ENCODE data around the gene DXO. TPM values are rescaled to one million over a fixed set of nuclear protein-coding genes. Genes with fewer than 3 reads are reported as not detected.
A peak's percentile ranks its signal among the peaks of the same experiment; 100 is the strongest.

Gene DXO
- total RNA-seq, 1 experiment from 2014 or later, result 16.4 TPM

DNA sequence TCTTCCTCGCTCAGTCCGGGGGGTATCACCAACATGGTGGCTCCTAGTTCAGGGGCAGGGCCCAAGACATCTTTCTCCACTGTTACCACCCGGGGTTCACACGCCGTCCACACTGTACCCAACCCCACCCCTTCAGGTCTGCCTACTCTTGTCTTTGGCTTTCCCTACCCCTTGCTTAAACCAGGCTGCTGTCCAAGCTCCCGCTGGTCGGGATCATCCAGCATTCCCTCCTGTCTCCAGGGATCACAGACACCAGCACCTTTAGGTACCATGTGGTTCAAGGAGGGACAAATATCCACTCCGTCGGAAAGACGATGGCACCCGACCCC lies 13.6 kb downstream of the DXO start:
- ChIA-PET RAD21 (ENCODE audit: low non-redundant PET in 1 of 2, low total read pairs in 2 of 2, uncharacterized antibody in 2 of 2, unreplicated experiment in 2 of 2) (interaction anchor here (0.5 to 1.5 kb wide), 2 partner anchors 13 to 128 kb away, joined by 4 to 7 read pairs; partner anchors contain the start of gene DXO (in 1 of the 2)), POLR2A (interaction anchor here (1.2 to 1.8 kb wide), 2 partner anchors 10 to 13 kb away, joined by 3 to 9 read pairs; partner anchors contain the start of gene DXO), CTCF (no interaction called here)
- no peak overlapping the region for H2AFZ ChIP-seq (ENCODE audit: low read depth, low read length, poor library complexity, severe bottlenecking)
- no peaks in the 10 kb centered on the region for H3K9me2 ChIP-seq (ENCODE audit: insufficient read depth)
- peak overlapping the region; percentile 76 for H3K27ac ChIP-seq (ENCODE audit: low read depth, low read length)
- peaks cover 41% of the 10 kb centered on the region for H3K79me2 ChIP-seq (ENCODE audit: insufficient read depth, low read length)
- peaks cover 14 to 17% of the 10 kb centered on the region in 2 experiments for H3K4me1 ChIP-seq (ENCODE audit: control insufficient read depth in 1 of 2, insufficient read depth in 2 of 2, low read length in 2 of 2)
- intact Hi-C loops (cut with micrococcal nuclease), result no loop called here
- ATAC-seq, result peak; percentile 20
- H3K9me3 ChIP-seq (ENCODE audit: control insufficient read depth in 1 of 2, insufficient read depth in 1 of 2, low read depth in 1 of 2, low read length in 2 of 2), result no peaks in the 10 kb centered on the region
- TF ChIP-seq EZH2 (IDR thresholded peaks at IDR 0.05), result no peak
- TF ChIP-seq CEBPB (IDR thresholded peaks at IDR 0.05; ENCODE audit: low read depth), result no peak
- no peak for TF ChIP-seq TCF7L2 (IDR thresholded peaks at IDR 0.05; ENCODE audit: borderline replicate concordance, extremely low read depth, insufficient read depth, insufficient read length)
- no peak for TF ChIP-seq POLR2A (IDR thresholded peaks at IDR 0.05; ENCODE audit: borderline replicate concordance, extremely low read depth, insufficient read depth, insufficient read length)
- no peak for TF ChIP-seq CBX3 (IDR thresholded peaks at IDR 0.05; ENCODE audit: low read depth)
- TF ChIP-seq, protein P1, sequence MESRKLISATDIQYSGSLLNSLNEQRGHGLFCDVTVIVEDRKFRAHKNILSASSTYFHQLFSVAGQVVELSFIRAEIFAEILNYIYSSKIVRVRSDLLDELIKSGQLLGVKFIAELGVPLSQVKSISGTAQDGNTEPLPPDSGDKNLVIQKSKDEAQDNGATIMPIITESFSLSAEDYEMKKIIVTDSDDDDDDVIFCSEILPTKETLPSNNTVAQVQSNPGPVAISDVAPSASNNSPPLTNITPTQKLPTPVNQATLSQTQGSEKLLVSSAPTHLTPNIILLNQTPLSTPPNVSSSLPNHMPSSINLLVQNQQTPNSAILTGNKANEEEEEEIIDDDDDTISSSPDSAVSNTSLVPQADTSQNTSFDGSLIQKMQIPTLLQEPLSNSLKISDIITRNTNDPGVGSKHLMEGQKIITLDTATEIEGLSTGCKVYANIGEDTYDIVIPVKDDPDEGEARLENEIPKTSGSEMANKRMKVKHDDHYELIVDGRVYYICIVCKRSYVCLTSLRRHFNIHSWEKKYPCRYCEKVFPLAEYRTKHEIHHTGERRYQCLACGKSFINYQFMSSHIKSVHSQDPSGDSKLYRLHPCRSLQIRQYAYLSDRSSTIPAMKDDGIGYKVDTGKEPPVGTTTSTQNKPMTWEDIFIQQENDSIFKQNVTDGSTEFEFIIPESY (IDR thresholded peaks at IDR 0.05; ENCODE audit: extremely low read depth, insufficient replicate concordance, low read length), result no peak
- H3K27me3 ChIP-seq (ENCODE audit: insufficient read depth, low read length), result no peaks in the 10 kb centered on the region
- H3K4me2 ChIP-seq (ENCODE audit: low read length), result peak overlapping the region; percentile 92
- H3K9ac ChIP-seq (ENCODE audit: low read length), result peak overlapping the region; percentile 95
- H3K4me3 ChIP-seq (replicated peaks in 1 of 2; ENCODE audit: low read depth in 1 of 2, low read length in 2 of 2), result peak overlapping the region; percentile 95 to 100
- DNase-seq (ENCODE audit: low read depth, low spot score), result no peak
- BruUV-seq (replicated peaks), result no TSS peak
- peaks cover 45 to 50% of the 10 kb centered on the region in 2 experiments for H3K36me3 ChIP-seq (ENCODE audit: control insufficient read depth in 1 of 2, insufficient read depth in 2 of 2, low read length in 2 of 2)
- no peaks in the 10 kb centered on the region for H4K20me1 ChIP-seq (ENCODE audit: insufficient read depth)

DNA sequence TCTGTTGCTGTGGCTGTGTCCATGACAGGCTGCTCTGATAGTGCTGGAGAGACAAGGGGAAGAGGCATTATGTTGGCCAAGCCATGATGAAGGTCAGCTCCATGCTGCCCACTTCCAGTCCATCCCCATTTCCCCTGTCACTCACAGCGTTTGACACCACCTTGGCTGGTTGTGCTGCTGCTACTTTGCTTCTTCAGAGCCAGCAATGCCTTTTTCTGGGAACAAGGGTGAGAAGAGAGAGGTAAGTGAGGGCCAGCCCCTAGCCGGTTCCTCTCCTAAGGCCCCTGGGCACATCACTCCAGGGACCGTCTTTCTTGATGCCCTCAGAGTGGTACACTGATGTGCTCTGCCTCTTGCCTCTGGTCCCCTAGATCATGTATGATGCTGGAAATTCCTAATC lies 15.1 kb downstream of the DXO start:
- no peak overlapping the region for H2AFZ ChIP-seq (ENCODE audit: low read depth, low read length, poor library complexity, severe bottlenecking)
- RAD21 ChIA-PET (ENCODE audit: low non-redundant PET in 1 of 2, low total read pairs in 2 of 2, uncharacterized antibody in 2 of 2, unreplicated experiment in 2 of 2), result no interaction called here
- H3K9ac ChIP-seq (ENCODE audit: low read length), result no peak overlapping the region
- H3K9me3 ChIP-seq (ENCODE audit: control insufficient read depth in 1 of 2, insufficient read depth in 1 of 2, low read depth in 1 of 2, low read length in 2 of 2), result no peaks in the 10 kb centered on the region
- no peak for ATAC-seq
- H3K4me1 ChIP-seq (ENCODE audit: control insufficient read depth in 1 of 2, insufficient read depth in 2 of 2, low read length in 2 of 2), result peaks cover 14 to 17% of the 10 kb centered on the region in 2 experiments
- H3K79me2 ChIP-seq (ENCODE audit: insufficient read depth, low read length), result peaks cover 41% of the 10 kb centered on the region
- DNase-seq (ENCODE audit: low read depth, low spot score), result no peak
- no peaks in the 10 kb centered on the region for H4K20me1 ChIP-seq (ENCODE audit: insufficient read depth)
- intact Hi-C loops (cut with micrococcal nuclease), result no loop called here
- CTCF ChIA-PET, result no interaction called here
- no peak overlapping the region for H3K27ac ChIP-seq (ENCODE audit: low read depth, low read length)
- peaks cover 39 to 54% of the 10 kb centered on the region in 2 experiments for H3K36me3 ChIP-seq (ENCODE audit: control insufficient read depth in 1 of 2, insufficient read depth in 2 of 2, low read length in 2 of 2)
- H3K27me3 ChIP-seq (ENCODE audit: insufficient read depth, low read length), result no peaks in the 10 kb centered on the region
- BruUV-seq (replicated peaks), result no TSS peak
- H3K4me2 ChIP-seq (ENCODE audit: low read length), result no peak overlapping the region
- H3K4me3 ChIP-seq (replicated peaks in 1 of 2; ENCODE audit: low read depth in 1 of 2, low read length in 2 of 2), result no peak overlapping the region
- H3K9me2 ChIP-seq (ENCODE audit: insufficient read depth), result no peaks in the 10 kb centered on the region
- POLR2A ChIA-PET, result no interaction called here
- TF ChIP-seq, protein P2, sequence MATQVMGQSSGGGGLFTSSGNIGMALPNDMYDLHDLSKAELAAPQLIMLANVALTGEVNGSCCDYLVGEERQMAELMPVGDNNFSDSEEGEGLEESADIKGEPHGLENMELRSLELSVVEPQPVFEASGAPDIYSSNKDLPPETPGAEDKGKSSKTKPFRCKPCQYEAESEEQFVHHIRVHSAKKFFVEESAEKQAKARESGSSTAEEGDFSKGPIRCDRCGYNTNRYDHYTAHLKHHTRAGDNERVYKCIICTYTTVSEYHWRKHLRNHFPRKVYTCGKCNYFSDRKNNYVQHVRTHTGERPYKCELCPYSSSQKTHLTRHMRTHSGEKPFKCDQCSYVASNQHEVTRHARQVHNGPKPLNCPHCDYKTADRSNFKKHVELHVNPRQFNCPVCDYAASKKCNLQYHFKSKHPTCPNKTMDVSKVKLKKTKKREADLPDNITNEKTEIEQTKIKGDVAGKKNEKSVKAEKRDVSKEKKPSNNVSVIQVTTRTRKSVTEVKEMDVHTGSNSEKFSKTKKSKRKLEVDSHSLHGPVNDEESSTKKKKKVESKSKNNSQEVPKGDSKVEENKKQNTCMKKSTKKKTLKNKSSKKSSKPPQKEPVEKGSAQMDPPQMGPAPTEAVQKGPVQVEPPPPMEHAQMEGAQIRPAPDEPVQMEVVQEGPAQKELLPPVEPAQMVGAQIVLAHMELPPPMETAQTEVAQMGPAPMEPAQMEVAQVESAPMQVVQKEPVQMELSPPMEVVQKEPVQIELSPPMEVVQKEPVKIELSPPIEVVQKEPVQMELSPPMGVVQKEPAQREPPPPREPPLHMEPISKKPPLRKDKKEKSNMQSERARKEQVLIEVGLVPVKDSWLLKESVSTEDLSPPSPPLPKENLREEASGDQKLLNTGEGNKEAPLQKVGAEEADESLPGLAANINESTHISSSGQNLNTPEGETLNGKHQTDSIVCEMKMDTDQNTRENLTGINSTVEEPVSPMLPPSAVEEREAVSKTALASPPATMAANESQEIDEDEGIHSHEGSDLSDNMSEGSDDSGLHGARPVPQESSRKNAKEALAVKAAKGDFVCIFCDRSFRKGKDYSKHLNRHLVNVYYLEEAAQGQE (IDR thresholded peaks at IDR 0.05; ENCODE audit: low read depth), result no peak
- no peak for TF ChIP-seq CEBPB (IDR thresholded peaks at IDR 0.05; ENCODE audit: low read depth)
- no peak for TF ChIP-seq RAD21 (IDR thresholded peaks at IDR 0.05; ENCODE audit: low read depth)
- TF ChIP-seq, protein P3, sequence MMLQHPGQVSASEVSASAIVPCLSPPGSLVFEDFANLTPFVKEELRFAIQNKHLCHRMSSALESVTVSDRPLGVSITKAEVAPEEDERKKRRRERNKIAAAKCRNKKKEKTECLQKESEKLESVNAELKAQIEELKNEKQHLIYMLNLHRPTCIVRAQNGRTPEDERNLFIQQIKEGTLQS (IDR thresholded peaks at IDR 0.05), result no peak
- no peak for TF ChIP-seq SIN3A (IDR thresholded peaks at IDR 0.05; ENCODE audit: low read depth)
- TF ChIP-seq, protein P4, sequence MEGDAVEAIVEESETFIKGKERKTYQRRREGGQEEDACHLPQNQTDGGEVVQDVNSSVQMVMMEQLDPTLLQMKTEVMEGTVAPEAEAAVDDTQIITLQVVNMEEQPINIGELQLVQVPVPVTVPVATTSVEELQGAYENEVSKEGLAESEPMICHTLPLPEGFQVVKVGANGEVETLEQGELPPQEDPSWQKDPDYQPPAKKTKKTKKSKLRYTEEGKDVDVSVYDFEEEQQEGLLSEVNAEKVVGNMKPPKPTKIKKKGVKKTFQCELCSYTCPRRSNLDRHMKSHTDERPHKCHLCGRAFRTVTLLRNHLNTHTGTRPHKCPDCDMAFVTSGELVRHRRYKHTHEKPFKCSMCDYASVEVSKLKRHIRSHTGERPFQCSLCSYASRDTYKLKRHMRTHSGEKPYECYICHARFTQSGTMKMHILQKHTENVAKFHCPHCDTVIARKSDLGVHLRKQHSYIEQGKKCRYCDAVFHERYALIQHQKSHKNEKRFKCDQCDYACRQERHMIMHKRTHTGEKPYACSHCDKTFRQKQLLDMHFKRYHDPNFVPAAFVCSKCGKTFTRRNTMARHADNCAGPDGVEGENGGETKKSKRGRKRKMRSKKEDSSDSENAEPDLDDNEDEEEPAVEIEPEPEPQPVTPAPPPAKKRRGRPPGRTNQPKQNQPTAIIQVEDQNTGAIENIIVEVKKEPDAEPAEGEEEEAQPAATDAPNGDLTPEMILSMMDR (IDR thresholded peaks at IDR 0.05 in 2 of 3, conservative IDR thresholded peaks at IDR 0.05 in 1 of 3; ENCODE audit: borderline replicate concordance in 1 of 3, insufficient read depth in 1 of 3, low read depth in 2 of 3, low read length in 2 of 3), result no peak
- no peak for TF ChIP-seq ZNF274 (IDR thresholded peaks at IDR 0.05; ENCODE audit: low read depth, low read length)
